CD1c-positive myeloid dendritic cell (primary cell): Measurements from ENCODE around the gene COLEC11.
A peak's percentile ranks its signal among the peaks of the same experiment; 100 is the strongest.
"Not testable (repeated sequence)": the region's sequence is repeated elsewhere in the genome, so short reads cannot be mapped to it uniquely, and the experiment has no call there.

ENCODE experiments used
- DNase-seq: peaks from one replicate; pipeline ENCODE4 v3.0.0-alpha.2; 2016; ENCODE audit errors: extremely low spot score

Gene COLEC11

GRCh38 chr2:3594493-3595281, at the start of gene COLEC11:
TSS of gene COLEC11 (plus strand) at chr2:3595112. CDS start at chr2:3604341, 9,229 bp downstream.
- DNase-seq: no peak

- DNase-seq: no peak
These were observed 49.0 kb upstream of the COLEC11 start for GRCh38 chr2:3545788-3546478.

GRCh38 chr2:3547915-3548314, 47.0 kb upstream of the COLEC11 start:
- no peak for DNase-seq

- DNase-seq: no peak
These were observed 41.0 kb upstream of the COLEC11 start for GRCh38 chr2:3553946-3554345.

- no peak for DNase-seq
These were observed 37.2 kb upstream of the COLEC11 start for GRCh38 chr2:3557639-3558204.

GRCh38 chr2:3558205-3559014, 36.5 kb upstream of the COLEC11 start, which contains the start of gene RNASEH1:
TSS of gene RNASEH1 (minus strand) at chr2:3558333. CDS start at chr2:3558260, 73 bp downstream.
- DNase-seq: peak; percentile 100

- no peak for DNase-seq
These were observed 31.4 kb upstream of the COLEC11 start for GRCh38 chr2:3563521-3563976.

GRCh38 chr2:3565117-3565516, 29.8 kb upstream of the COLEC11 start:
- DNase-seq: no peak

- no peak for DNase-seq
These were observed 28.1 kb upstream of the COLEC11 start for GRCh38 chr2:3566806-3567205.

GRCh38 chr2:3569656-3570055, 25.3 kb upstream of the COLEC11 start:
- DNase-seq: not testable (repeated sequence)

GRCh38 chr2:3571284-3571683, 23.6 kb upstream of the COLEC11 start:
- no peak for DNase-seq

GRCh38 chr2:3572620-3573019, 22.3 kb upstream of the COLEC11 start:
- DNase-seq: no peak

- DNase-seq: no peak
These were observed 20.8 kb upstream of the COLEC11 start for GRCh38 chr2:3574155-3574554.

GRCh38 chr2:3575534-3576262, 19.2 kb upstream of the COLEC11 start:
- DNase-seq: peak; percentile 3

GRCh38 chr2:3576263-3576630, 18.7 kb upstream of the COLEC11 start:
- not testable (repeated sequence) for DNase-seq

- no peak for DNase-seq
These were observed 15.9 kb upstream of the COLEC11 start for GRCh38 chr2:3578987-3579386.

GRCh38 chr2:3580449-3580848, 14.5 kb upstream of the COLEC11 start:
- DNase-seq: no peak

GRCh38 chr2:3581367-3582262, 13.3 kb upstream of the COLEC11 start:
- no peak for DNase-seq

GRCh38 chr2:3584076-3584475, 10.8 kb upstream of the COLEC11 start:
- DNase-seq: no peak

- no peak for DNase-seq
These were observed 10.2 kb upstream of the COLEC11 start for GRCh38 chr2:3584608-3585260.
